OCI-LY7 (cell line): ENCODE measurements around the gene BMP8A. TPM values are rescaled to one million over a fixed set of nuclear protein-coding genes. Genes with fewer than 3 reads are reported as not detected.

Source experiments
- BruUV-seq: library from RNA; stranded (reverse); fragments of 400-500 nt; replicated peaks from 2 replicates; lab custom pipeline; 2021; lab: Mats Ljungman, UMichigan
- CTCF ChIA-PET: fragments of 300-600 bp; sonication (Branson Sonifier 250); formaldehyde crosslinking; loops from one replicate; lab custom pipeline; 2022; ENCODE audit warnings: antibody characterized with exemption; ENCODE audit not compliant: unreplicated experiment; lab: Charles Lee
- POLR2A ChIA-PET: fragments of 300-600 bp; sonication (Branson Sonifier 250); formaldehyde crosslinking; loops from one replicate; lab custom pipeline; 2022; ENCODE audit warnings: antibody characterized with exemption; lab: Charles Lee
- DNase-seq: peaks from one replicate; pipeline ENCODE4 v3.0.0-alpha.2; 2015; ENCODE audit warnings: low spot score
- H2AFZ ChIP-seq: fragments of 200-600 bp; sonication (generic), shearing (Covaris generic); 2 replicates; pipeline ENCODE4 v1.6.1; 2014; ENCODE audit warnings: mild to moderate bottlenecking, antibody characterized with exemption, low read length, moderate library complexity
- H3K27ac ChIP-seq: fragments of 200-600 bp; sonication (generic); 2 replicates; pipeline ENCODE4 v1.5.1; 2014; ENCODE audit warnings: mixed run types, low read depth, mild to moderate bottlenecking, moderate library complexity, low read length, inconsistent platforms; ENCODE audit not compliant: poor library complexity, severe bottlenecking
- H3K36me3 ChIP-seq: fragments of 200-600 bp; sonication (generic); 2 replicates; pipeline ENCODE4 v1.6.1; 2014; ENCODE audit warnings: mild to moderate bottlenecking, antibody characterized with exemption, low read length, moderate library complexity, mixed read lengths; ENCODE audit not compliant: insufficient read depth
- H3K4me1 ChIP-seq: fragments of 200-600 bp; sonication (generic); 2 replicates; pipeline ENCODE4 v1.5.1; 2014; ENCODE audit warnings: mild to moderate bottlenecking, low read length; ENCODE audit not compliant: insufficient read depth, poor library complexity, severe bottlenecking
- H3K4me2 ChIP-seq: fragments of 200-600 bp; sonication (generic); 2 replicates; pipeline ENCODE4 v1.6.1; 2014; ENCODE audit warnings: mild to moderate bottlenecking, low read length
- H3K4me3 ChIP-seq: fragments of 200-600 bp; sonication (generic); 2 replicates; pipeline ENCODE4 v1.5.1; 2014; ENCODE audit warnings: mild to moderate bottlenecking, low read depth, low read length; ENCODE audit not compliant: poor library complexity, severe bottlenecking
- H3K79me2 ChIP-seq: fragments of 200-600 bp; sonication (generic); 2 replicates; pipeline ENCODE4 v1.6.1; 2016; ENCODE audit warnings: low read depth, mild to moderate bottlenecking, low read length, moderate library complexity, mixed read lengths; ENCODE audit not compliant: insufficient read depth
- H3K9me2 ChIP-seq: fragments of 200-600 bp; sonication (generic); 2 replicates; pipeline ENCODE4 v1.6.1; 2016; ENCODE audit warnings: mild to moderate bottlenecking, low read length, mixed read lengths; ENCODE audit not compliant: insufficient read depth
- H3K9me3 ChIP-seq: fragments of 200-600 bp; sonication (generic); 2 replicates; pipeline ENCODE4 v1.6.1; 2014; ENCODE audit warnings: mild to moderate bottlenecking, mixed run types, low read length, mixed read lengths
- H4K20me1 ChIP-seq: fragments of 200-600 bp; sonication (generic); 2 replicates; pipeline ENCODE4 v1.6.1; 2014; ENCODE audit warnings: mild to moderate bottlenecking, antibody characterized with exemption, low read length, moderate library complexity, mixed read lengths; ENCODE audit not compliant: insufficient read depth
- EZH2phosphoT487 ChIP-seq: fragments of 200-600 bp; sonication (generic); IDR thresholded peaks from 2 replicates; pipeline ENCODE4 v1.6.1; 2018; ENCODE audit warnings: low read depth, borderline replicate concordance, mild to moderate bottlenecking, mixed run types, antibody characterized with exemption, low read length, moderate library complexity, mixed read lengths
- intact Hi-C: fragments of 100-400 bp; cut with micrococcal nuclease; formaldehyde crosslinking; loops from one replicate; pipeline ENCODE4 v1.10.0; 2022; ENCODE audit not compliant: unreplicated experiment
- total RNA-seq, 2 experiments: library from RNA; depleted of rRNA in 1 of 2; stranded (reverse); fragments of >200 nt in 1 of 2; shearing (Covaris generic) in 1 of 2; gene quantifications; 2 replicates each; pipeline ENCODE4 v1.2.3, GENCODE V29; 2014 to 2022
- TF ChIP-seq, protein P1 (sequence below): fragments of 200-600 bp; sonication (generic); conservative IDR thresholded peaks from 2 replicates; pipeline ENCODE4 v1.5.1; 2014; ENCODE audit warnings: mild to moderate bottlenecking, antibody characterized with exemption, low read length, moderate library complexity, mixed read lengths

BMP8A gene
- total RNA-seq, 2 experiments from 2014 or later: 0.32 to 0.44 TPM

DNA sequence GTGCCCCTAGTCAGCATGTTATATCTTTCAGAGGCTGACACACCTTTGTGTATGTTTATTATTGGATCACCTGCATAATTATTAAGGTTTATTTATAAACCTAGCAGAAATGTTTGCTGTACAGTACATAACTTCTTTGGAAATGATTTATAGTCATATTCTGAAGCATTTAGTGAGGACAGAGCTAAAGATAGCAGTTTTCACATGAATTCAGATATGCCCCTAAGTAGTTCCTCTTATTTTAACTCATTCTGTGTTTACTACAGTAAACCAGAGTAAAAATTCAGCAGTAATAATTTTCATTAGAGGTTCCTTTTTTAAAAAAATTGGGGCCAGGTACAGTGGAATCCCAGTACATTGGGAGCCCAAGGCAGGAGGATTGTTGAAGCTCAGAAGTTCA is 21.4 kb upstream of the BMP8A start:
- no peaks in the 10 kb centered on the region for H3K4me1 ChIP-seq
- POLR2A ChIA-PET: interaction anchor here (0.9 kb wide), 1 partner anchor 56 kb away, joined by 3 read pairs; no protein-coding TSS in a partner anchor
- no peak for DNase-seq
- no peaks in the 10 kb centered on the region for H3K9me2 ChIP-seq
- no peak overlapping the region for H2AFZ ChIP-seq
- H3K4me2 ChIP-seq: no peak overlapping the region
- H3K4me3 ChIP-seq: no peak overlapping the region
- no peaks in the 10 kb centered on the region for H3K79me2 ChIP-seq
- no peaks in the 10 kb centered on the region for H3K9me3 ChIP-seq
- no peaks in the 10 kb centered on the region for H4K20me1 ChIP-seq
- H3K27ac ChIP-seq: no peak overlapping the region
- no peak for TF ChIP-seq EZH2phosphoT487
- TF ChIP-seq, protein P1, sequence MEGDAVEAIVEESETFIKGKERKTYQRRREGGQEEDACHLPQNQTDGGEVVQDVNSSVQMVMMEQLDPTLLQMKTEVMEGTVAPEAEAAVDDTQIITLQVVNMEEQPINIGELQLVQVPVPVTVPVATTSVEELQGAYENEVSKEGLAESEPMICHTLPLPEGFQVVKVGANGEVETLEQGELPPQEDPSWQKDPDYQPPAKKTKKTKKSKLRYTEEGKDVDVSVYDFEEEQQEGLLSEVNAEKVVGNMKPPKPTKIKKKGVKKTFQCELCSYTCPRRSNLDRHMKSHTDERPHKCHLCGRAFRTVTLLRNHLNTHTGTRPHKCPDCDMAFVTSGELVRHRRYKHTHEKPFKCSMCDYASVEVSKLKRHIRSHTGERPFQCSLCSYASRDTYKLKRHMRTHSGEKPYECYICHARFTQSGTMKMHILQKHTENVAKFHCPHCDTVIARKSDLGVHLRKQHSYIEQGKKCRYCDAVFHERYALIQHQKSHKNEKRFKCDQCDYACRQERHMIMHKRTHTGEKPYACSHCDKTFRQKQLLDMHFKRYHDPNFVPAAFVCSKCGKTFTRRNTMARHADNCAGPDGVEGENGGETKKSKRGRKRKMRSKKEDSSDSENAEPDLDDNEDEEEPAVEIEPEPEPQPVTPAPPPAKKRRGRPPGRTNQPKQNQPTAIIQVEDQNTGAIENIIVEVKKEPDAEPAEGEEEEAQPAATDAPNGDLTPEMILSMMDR: no peak
- CTCF ChIA-PET: no interaction called here
- H3K36me3 ChIP-seq: peaks cover 87% of the 10 kb centered on the region
- intact Hi-C loops: no loop called here
- BruUV-seq: no TSS peak

DNA sequence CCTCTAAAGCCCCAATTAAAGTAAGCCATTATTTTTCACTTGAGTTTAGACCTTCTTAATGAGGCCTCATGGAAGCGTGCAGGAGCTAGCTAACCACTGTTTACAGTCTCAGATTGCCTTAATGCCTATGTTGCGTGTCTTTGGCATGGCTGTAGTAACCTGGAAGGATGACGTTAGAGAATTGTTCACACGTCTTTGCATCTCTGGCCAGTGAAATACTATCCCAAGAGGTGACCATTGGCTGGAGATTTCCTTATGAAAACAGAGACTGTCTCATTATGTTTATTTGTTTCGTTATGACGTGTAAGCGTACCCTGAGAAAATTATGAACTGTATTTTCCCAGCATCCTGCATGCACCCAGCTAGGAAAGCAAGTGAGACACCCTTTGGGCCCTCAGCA is 18.6 kb upstream of the BMP8A start:
- H3K36me3 ChIP-seq: peaks cover 63% of the 10 kb centered on the region
- no peak overlapping the region for H3K27ac ChIP-seq
- H4K20me1 ChIP-seq: no peaks in the 10 kb centered on the region
- H3K4me3 ChIP-seq: no peak overlapping the region
- H2AFZ ChIP-seq: no peak overlapping the region
- POLR2A ChIA-PET: interaction anchor here (0.8 kb wide), 1 partner anchor 136 kb away, joined by 3 read pairs; no protein-coding TSS in a partner anchor
- H3K4me1 ChIP-seq: no peaks in the 10 kb centered on the region
- TF ChIP-seq, protein P1: no peak
- TF ChIP-seq EZH2phosphoT487: no peak
- H3K4me2 ChIP-seq: no peak overlapping the region
- CTCF ChIA-PET: no interaction called here
- no peaks in the 10 kb centered on the region for H3K9me3 ChIP-seq
- no peaks in the 10 kb centered on the region for H3K9me2 ChIP-seq
- H3K79me2 ChIP-seq: no peaks in the 10 kb centered on the region
- no peak for DNase-seq
- BruUV-seq: no TSS peak
- intact Hi-C loops: no loop called here

DNA sequence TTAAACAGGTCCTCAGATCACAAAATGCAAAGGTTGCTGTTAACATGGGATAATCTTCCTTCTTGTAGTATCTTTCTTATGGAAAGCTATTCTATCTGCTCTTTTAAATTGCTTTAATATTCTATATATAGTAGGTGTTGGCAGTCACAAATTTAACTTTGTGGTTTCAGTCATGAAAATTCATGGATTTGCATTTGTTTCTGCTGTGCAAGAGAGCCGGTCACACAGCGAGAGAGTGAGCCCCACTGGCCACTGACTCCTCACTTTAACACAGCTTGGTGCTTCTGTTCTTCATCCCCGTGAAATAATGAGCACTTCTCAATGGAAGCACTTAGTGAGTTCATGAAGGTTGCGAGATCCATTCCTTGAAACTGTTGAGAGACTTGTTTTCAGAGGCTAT is 18.1 kb upstream of the BMP8A start:
- peaks cover 58% of the 10 kb centered on the region for H3K36me3 ChIP-seq
- H3K4me3 ChIP-seq: no peak overlapping the region
- H3K4me1 ChIP-seq: no peaks in the 10 kb centered on the region
- H3K79me2 ChIP-seq: no peaks in the 10 kb centered on the region
- POLR2A ChIA-PET: interaction anchor here (0.6 to 0.8 kb wide), 2 partner anchors 136 to 376 kb away, joined by 3 read pairs; no protein-coding TSS in a partner anchor
- no peak overlapping the region for H3K27ac ChIP-seq
- CTCF ChIA-PET: no interaction called here
- H3K9me2 ChIP-seq: no peaks in the 10 kb centered on the region
- H3K9me3 ChIP-seq: no peaks in the 10 kb centered on the region
- no TSS peak for BruUV-seq
- H3K4me2 ChIP-seq: no peak overlapping the region
- DNase-seq: no peak
- no peak for TF ChIP-seq EZH2phosphoT487
- TF ChIP-seq, protein P1: no peak
- no peaks in the 10 kb centered on the region for H4K20me1 ChIP-seq
- no peak overlapping the region for H2AFZ ChIP-seq
- intact Hi-C loops: no loop called here
